Measurements from ENCODE around the gene DNAJB11.
"Not testable (repeated sequence)": the region's sequence is repeated elsewhere in the genome, so short reads cannot be mapped to it uniquely, and the experiment has no call there.

DNAJB11 gene

DNA sequence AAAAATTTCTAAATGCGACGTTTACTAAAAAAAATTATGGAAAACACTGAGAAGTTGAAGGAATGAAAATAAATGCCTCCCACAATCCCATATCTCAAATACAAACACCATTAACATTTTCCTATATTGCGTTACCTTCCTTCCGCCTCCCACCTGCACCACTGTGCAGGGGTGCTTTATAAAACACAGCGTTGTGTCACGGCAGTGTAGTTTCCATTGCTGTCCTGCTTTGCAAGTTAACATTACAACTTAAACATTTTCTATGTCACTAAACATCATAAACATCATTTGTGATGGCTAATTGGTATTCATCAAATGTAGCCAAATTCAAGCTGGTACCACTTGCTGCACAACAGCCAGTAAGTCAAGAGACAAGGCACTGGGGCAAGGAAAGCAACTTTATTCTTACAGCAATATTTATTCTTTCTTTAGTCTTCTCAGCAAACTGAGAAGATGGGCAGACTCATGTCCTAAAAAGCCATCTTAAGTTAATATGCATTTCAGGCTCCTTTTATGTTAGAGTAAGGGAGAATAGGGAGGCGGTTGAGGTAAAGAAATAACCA lies 57.4 kb downstream of the DNAJB11 start:
- DNase-seq (ENCODE audit: low spot score), result no peak
- TF ChIP-seq, protein P1, sequence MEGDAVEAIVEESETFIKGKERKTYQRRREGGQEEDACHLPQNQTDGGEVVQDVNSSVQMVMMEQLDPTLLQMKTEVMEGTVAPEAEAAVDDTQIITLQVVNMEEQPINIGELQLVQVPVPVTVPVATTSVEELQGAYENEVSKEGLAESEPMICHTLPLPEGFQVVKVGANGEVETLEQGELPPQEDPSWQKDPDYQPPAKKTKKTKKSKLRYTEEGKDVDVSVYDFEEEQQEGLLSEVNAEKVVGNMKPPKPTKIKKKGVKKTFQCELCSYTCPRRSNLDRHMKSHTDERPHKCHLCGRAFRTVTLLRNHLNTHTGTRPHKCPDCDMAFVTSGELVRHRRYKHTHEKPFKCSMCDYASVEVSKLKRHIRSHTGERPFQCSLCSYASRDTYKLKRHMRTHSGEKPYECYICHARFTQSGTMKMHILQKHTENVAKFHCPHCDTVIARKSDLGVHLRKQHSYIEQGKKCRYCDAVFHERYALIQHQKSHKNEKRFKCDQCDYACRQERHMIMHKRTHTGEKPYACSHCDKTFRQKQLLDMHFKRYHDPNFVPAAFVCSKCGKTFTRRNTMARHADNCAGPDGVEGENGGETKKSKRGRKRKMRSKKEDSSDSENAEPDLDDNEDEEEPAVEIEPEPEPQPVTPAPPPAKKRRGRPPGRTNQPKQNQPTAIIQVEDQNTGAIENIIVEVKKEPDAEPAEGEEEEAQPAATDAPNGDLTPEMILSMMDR (IDR thresholded peaks at IDR 0.05; ENCODE audit: extremely low read depth, missing control alignments), result no peak

DNA sequence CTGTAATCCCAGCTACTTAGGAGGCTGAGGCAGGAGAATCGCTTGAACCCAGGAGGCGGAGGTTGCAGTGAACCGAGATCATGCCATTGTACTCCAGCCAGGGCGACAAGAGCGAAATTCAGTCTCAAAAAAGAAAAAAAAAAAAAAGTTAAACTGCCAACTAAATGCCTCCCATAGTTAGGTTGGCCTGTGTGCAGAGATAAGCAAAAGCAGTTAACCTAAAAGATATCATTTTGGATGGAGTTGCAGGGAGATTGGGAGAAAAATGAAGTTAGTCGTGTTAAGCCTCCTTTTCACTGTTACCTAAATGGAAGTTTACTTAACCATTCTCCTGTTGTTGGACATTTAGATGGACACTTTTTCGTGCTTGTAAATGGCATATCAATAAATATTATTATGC lies 58.2 kb downstream of the DNAJB11 start:
- DNase-seq (ENCODE audit: low spot score), result no peak
- TF ChIP-seq, protein P1 (IDR thresholded peaks at IDR 0.05; ENCODE audit: extremely low read depth, missing control alignments), result no peak

DNA sequence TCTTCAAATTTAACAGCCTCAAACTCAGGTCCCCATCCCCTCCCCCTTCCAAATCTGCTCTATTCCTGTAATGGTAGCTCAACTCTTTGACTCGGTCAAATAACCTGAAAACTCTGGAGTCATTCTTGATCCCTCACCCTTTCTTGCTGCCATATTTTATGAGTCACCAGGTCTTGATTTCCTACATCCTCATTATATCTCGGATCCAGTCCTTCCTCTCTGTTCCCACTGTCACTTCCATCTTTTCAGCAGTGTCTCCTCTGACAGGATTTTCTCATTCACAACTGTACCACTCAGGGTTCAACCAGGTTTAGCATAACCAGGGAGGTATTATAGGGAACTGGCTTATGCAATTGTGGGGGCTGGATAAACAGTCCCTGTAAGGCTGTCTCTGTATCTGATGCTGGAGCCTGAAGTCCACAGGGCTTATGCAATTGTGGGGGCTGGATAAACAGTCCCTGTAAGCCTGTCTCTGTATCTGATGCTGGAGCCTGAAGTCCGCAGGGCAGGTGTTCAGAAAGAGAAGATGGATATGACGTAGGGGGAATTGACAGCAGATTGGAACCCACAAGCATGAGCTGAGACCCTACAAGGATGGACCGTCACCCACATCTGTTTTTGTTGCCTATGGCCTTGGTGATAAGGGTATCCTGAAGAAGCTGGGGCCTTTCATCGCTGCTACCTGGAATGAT lies 60.6 kb downstream of the DNAJB11 start:
- TF ChIP-seq, protein P1 (IDR thresholded peaks at IDR 0.05; ENCODE audit: extremely low read depth, missing control alignments), result no peak

DNA sequence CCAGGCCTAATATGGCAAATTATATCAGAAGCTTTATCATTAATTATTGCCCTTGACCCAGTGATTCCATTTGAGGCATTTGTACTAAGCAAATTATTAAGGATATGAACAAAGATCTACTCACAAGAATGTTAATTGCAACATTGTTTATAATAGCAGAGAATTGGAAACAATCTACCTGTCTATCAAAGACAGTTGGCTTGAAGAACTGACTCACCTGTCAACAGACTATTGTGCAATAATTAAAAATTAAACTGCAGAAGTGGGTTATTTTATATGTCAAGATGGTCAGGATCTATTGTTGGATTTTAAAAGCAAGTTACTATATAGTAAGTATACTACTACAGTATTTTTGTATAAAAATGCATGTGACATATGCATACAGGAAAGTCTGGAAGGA lies 63.0 kb downstream of the DNAJB11 start:
- DNase-seq (ENCODE audit: low spot score), result no peak
- TF ChIP-seq, protein P1 (IDR thresholded peaks at IDR 0.05; ENCODE audit: extremely low read depth, missing control alignments), result no peak

More for the DNA sequence above, 60.6 kb downstream of the DNAJB11 start:
- no peak for DNase-seq (ENCODE audit: low spot score)

DNA sequence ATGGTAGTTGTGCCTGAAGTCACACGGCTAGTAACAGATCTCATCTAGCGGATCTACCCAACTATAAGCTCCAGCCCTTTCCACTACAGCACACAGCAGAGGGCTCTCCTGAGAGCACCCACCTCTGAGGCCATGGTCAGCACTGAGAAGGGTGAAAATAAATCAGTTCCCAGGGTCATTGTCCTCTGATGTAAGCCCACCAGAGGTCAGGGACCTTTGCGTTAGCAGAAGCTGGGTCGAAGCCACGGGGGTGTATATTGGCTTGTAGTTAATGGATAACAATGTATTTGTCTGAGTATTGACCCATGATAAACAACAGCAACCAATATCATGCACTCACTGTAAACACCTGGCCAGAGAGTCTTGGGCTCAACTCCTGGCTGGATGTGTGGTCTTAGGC lies 63.7 kb downstream of the DNAJB11 start:
- not testable (repeated sequence) for DNase-seq (ENCODE audit: low spot score)

Measured in GM20000 (cell line).